WTC11 (cell line): ENCODE results near the gene TMC1. TPM values are rescaled to one million over a fixed set of nuclear protein-coding genes. Genes with fewer than 3 reads are reported as not detected.

Experiments used
- ATAC-seq: fragments of 200-7000 bp; cut with Tn5 transposase; 2 replicates; pipeline ENCODE4 v1.10.0; 2021; ENCODE audit warnings: mild to moderate bottlenecking, moderate library complexity
- CTCF ChIA-PET: fragments of 300-600 bp; sonication (Branson Sonifier 250); formaldehyde crosslinking; loops from one replicate; lab custom pipeline; 2021; ENCODE audit warnings: antibody characterized with exemption; lab: Charles Lee
- POLR2A ChIA-PET: fragments of 350-600 bp; sonication (Branson Sonifier 250); formaldehyde crosslinking; loops from one replicate; lab custom pipeline; 2021; ENCODE audit warnings: antibody characterized with exemption; lab: Charles Lee
- DNase-seq: peaks from one replicate; pipeline ENCODE4 v3.0.0; 2021; ENCODE audit warnings: low spot score
- H3K27ac Mint-ChIP-seq: 2 replicates; pipeline ENCODE4 v1.8.0; 2021; ENCODE audit warnings: mixed read lengths
- H3K27me3 Mint-ChIP-seq: 2 replicates; pipeline ENCODE4 v1.8.0; 2021; ENCODE audit warnings: low read depth, mild to moderate bottlenecking, moderate library complexity, mixed read lengths
- H3K36me3 Mint-ChIP-seq: 2 replicates; pipeline ENCODE4 v1.8.0; 2021; ENCODE audit warnings: mixed read lengths
- H3K4me1 Mint-ChIP-seq: 2 replicates; pipeline ENCODE4 v1.8.0; 2022; ENCODE audit warnings: mixed read lengths
- H3K4me3 Mint-ChIP-seq: 2 replicates; pipeline ENCODE4 v1.8.0; 2021; ENCODE audit warnings: mild to moderate bottlenecking, moderate library complexity, mixed read lengths
- H3K9me3 Mint-ChIP-seq: 2 replicates; pipeline ENCODE4 v1.8.0; 2021; ENCODE audit warnings: mixed read lengths
- CREB1 ChIP-seq: sonication (generic); formaldehyde crosslinking; IDR thresholded peaks from 2 replicates; pipeline ENCODE4 v1.8.0; 2023; ENCODE audit warnings: mild to moderate bottlenecking, missing genetic modification reagents
- ETV6 ChIP-seq: sonication (generic); formaldehyde crosslinking; IDR thresholded peaks from 2 replicates; pipeline ENCODE4 v1.8.1; 2022; ENCODE audit warnings: mild to moderate bottlenecking, missing genetic modification reagents
- FOXJ3 ChIP-seq: sonication (generic); formaldehyde crosslinking; IDR thresholded peaks from 2 replicates; pipeline ENCODE4 v1.9.0; 2021; ENCODE audit warnings: missing genetic modification reagents, mild to moderate bottlenecking, borderline replicate concordance
- NFE2L1 ChIP-seq: sonication (generic); formaldehyde crosslinking; IDR thresholded peaks from 2 replicates; pipeline ENCODE4 v1.8.1; 2023; ENCODE audit warnings: missing genetic modification reagents
- NR3C1 ChIP-seq: sonication (generic); formaldehyde crosslinking; conservative IDR thresholded peaks from 2 replicates; pipeline ENCODE4 v1.8.1; 2023; ENCODE audit warnings: low read depth, mild to moderate bottlenecking, missing genetic modification reagents
- RORB ChIP-seq: fragments of 250-450 bp; sonication (Bioruptor Pico); IDR thresholded peaks from 2 replicates; pipeline ENCODE4 v1.9.0; 2021; ENCODE audit warnings: mild to moderate bottlenecking
- TCF7 ChIP-seq: sonication (generic); formaldehyde crosslinking; IDR thresholded peaks from 2 replicates; pipeline ENCODE4 v1.8.0; 2022; ENCODE audit warnings: mild to moderate bottlenecking, low read depth, missing genetic modification reagents, moderate library complexity
- TP53 ChIP-seq: sonication (generic); formaldehyde crosslinking; IDR thresholded peaks from 2 replicates; pipeline ENCODE4 v1.8.1; 2023; ENCODE audit warnings: mild to moderate bottlenecking, missing genetic modification reagents
- ZBTB21 ChIP-seq: sonication (generic); formaldehyde crosslinking; IDR thresholded peaks from 2 replicates; pipeline ENCODE4 v1.8.1; 2023; ENCODE audit warnings: mild to moderate bottlenecking, missing genetic modification reagents, borderline replicate concordance
- ZNF219 ChIP-seq: sonication (generic); formaldehyde crosslinking; IDR thresholded peaks from 2 replicates; pipeline ENCODE4 v1.8.0; 2023; ENCODE audit warnings: missing genetic modification reagents, mild to moderate bottlenecking, borderline replicate concordance
- ZNF317 ChIP-seq: sonication (generic); formaldehyde crosslinking; IDR thresholded peaks from 2 replicates; pipeline ENCODE4 v1.8.1; 2023; ENCODE audit warnings: low read depth, mild to moderate bottlenecking, moderate library complexity, missing genetic modification reagents, borderline replicate concordance
- total RNA-seq: library from RNA; stranded (reverse); gene quantifications from 3 replicates; pipeline ENCODE4 v1.2.3, GENCODE V29; 2021
- TF ChIP-seq, protein P1 (sequence below): sonication (generic); formaldehyde crosslinking; IDR thresholded peaks from 2 replicates; pipeline ENCODE4 v1.8.1; 2022; ENCODE audit warnings: low read depth, mild to moderate bottlenecking, moderate library complexity, missing genetic modification reagents, borderline replicate concordance
- TF ChIP-seq, protein P2 (sequence below): sonication (generic); formaldehyde crosslinking; IDR thresholded peaks from 2 replicates; pipeline ENCODE4 v1.8.1; 2022; ENCODE audit warnings: missing genetic modification reagents, borderline replicate concordance
- TF ChIP-seq, protein P3 (sequence below): sonication (generic); formaldehyde crosslinking; IDR thresholded peaks from 2 replicates; pipeline ENCODE4 v1.8.1; 2023; ENCODE audit warnings: mild to moderate bottlenecking, moderate library complexity, missing genetic modification reagents
- TF ChIP-seq, protein P4 (sequence below): sonication (generic); formaldehyde crosslinking; IDR thresholded peaks from 2 replicates; pipeline ENCODE4 v1.8.0; 2022; ENCODE audit warnings: missing genetic modification reagents
- TF ChIP-seq, protein P5 (sequence below): fragments of 250-450 bp; sonication (Bioruptor Pico); conservative IDR thresholded peaks from 2 replicates; pipeline ENCODE4 v1.9.0; 2021; ENCODE audit warnings: mild to moderate bottlenecking
- TF ChIP-seq, protein P6 (sequence below): sonication (generic); formaldehyde crosslinking; IDR thresholded peaks from 2 replicates; pipeline ENCODE4 v1.8.1; 2023; ENCODE audit warnings: mild to moderate bottlenecking, missing genetic modification reagents, moderate library complexity
- TF ChIP-seq, protein P7 (sequence below): sonication (generic); formaldehyde crosslinking; IDR thresholded peaks from 2 replicates; pipeline ENCODE4 v1.8.0; 2023; ENCODE audit warnings: missing genetic modification reagents
- TF ChIP-seq, protein P8 (sequence below): fragments of 250-450 bp; sonication (Bioruptor Pico); IDR thresholded peaks from 2 replicates; pipeline ENCODE4 v1.9.0; 2021; ENCODE audit warnings: mild to moderate bottlenecking

The TMC1 gene
- total RNA-seq, 1 experiment from 2014 or later, result 0.31 TPM

DNA sequence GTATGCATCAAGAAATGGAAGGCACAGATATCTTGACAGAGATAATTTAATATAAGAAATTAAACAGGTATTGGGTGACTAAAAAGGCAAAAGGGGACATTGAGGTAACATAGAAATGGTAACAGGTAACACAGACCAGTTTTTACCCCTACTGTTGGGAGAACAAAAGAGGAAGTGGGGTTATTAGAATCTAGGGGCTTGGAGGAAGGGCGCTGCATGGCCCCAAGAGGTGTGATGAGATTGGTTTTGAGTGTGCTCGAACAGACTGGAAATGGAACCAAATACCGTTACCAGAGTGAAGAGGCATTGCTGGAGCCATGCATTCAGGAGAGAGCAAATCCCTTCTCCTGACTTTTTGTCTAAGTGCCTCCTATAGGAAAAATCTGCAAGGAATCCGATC lies 237.5 kb downstream of the TMC1 start:
- ChIA-PET POLR2A (no interaction called here), CTCF (no interaction called here)
- TF ChIP-seq ZNF219 (no peak), TP53 (CRISPR knock-in tag) (no peak), NFE2L1 (CRISPR knock-in tag) (no peak), ZBTB21 (CRISPR knock-in tag) (no peak), RORB (no peak), CREB1 (CRISPR knock-in tag) (no peak), TCF7 (CRISPR knock-in tag) (no peak), FOXJ3 (CRISPR knock-in tag) (no peak), ZNF317 (no peak)
- TF ChIP-seq, protein P1, sequence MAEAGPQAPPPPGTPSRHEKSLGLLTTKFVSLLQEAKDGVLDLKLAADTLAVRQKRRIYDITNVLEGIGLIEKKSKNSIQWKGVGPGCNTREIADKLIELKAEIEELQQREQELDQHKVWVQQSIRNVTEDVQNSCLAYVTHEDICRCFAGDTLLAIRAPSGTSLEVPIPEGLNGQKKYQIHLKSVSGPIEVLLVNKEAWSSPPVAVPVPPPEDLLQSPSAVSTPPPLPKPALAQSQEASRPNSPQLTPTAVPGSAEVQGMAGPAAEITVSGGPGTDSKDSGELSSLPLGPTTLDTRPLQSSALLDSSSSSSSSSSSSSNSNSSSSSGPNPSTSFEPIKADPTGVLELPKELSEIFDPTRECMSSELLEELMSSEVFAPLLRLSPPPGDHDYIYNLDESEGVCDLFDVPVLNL, result no peak
- TF ChIP-seq, protein P2, sequence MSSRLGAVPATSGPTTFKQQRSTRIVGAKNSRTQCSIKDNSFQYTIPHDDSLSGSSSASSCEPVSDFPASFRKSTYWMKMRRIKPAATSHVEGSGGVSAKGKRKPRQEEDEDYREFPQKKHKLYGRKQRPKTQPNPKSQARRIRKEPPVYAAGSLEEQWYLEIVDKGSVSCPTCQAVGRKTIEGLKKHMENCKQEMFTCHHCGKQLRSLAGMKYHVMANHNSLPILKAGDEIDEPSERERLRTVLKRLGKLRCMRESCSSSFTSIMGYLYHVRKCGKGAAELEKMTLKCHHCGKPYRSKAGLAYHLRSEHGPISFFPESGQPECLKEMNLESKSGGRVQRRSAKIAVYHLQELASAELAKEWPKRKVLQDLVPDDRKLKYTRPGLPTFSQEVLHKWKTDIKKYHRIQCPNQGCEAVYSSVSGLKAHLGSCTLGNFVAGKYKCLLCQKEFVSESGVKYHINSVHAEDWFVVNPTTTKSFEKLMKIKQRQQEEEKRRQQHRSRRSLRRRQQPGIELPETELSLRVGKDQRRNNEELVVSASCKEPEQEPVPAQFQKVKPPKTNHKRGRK (CRISPR knock-in tag), result no peak
- TF ChIP-seq, protein P3, sequence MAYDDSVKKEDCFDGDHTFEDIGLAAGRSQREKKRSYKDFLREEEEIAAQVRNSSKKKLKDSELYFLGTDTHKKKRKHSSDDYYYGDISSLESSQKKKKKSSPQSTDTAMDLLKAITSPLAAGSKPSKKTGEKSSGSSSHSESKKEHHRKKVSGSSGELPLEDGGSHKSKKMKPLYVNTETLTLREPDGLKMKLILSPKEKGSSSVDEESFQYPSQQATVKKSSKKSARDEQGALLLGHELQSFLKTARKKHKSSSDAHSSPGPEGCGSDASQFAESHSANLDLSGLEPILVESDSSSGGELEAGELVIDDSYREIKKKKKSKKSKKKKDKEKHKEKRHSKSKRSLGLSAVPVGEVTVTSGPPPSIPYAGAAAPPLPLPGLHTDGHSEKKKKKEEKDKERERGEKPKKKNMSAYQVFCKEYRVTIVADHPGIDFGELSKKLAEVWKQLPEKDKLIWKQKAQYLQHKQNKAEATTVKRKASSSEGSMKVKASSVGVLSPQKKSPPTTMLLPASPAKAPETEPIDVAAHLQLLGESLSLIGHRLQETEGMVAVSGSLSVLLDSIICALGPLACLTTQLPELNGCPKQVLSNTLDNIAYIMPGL (CRISPR knock-in tag), result no peak
- DNase-seq (no peak), ATAC-seq (no peak)
- no peaks in the 10 kb centered on the region for H3K9me3 Mint-ChIP-seq
- H3K4me1 Mint-ChIP-seq, result peaks cover 20% of the 10 kb centered on the region
- H3K4me3 Mint-ChIP-seq, result no peak overlapping the region
- no peaks in the 10 kb centered on the region for H3K36me3 Mint-ChIP-seq
- no peaks in the 10 kb centered on the region for H3K27me3 Mint-ChIP-seq
- H3K27ac Mint-ChIP-seq, result no peak overlapping the region

DNA sequence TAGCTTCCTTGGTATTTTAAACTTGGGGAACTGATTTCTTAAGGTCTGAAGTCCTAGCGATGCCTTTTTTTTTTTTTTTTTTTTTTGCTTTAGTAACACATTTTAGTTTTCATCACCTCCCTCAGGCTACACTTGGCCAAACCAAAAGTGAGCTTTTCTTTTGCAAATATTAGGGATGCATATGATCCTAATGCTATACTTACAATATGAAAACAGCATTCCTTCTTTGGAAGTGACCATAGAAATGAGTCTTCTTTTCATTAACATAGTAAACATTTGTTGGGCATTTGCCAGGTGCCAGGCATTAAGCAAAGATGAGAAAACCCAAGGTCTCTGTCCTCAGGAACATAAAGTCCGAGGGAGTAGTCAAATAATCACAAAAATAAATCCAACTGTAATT lies 241.6 kb downstream of the TMC1 start:
- no peak for ATAC-seq
- H3K27me3 Mint-ChIP-seq, result no peaks in the 10 kb centered on the region
- ChIA-PET CTCF (interaction anchor here (0.6 to 0.7 kb wide), 2 partner anchors 81 to 171 kb away, joined by 4 read pairs; no protein-coding TSS in a partner anchor), POLR2A (interaction anchor here (0.7 kb wide), 2 partner anchors 578 to 938 kb away, joined by 3 to 6 read pairs; no protein-coding TSS in a partner anchor)
- no peak for DNase-seq
- H3K4me3 Mint-ChIP-seq, result no peak overlapping the region
- no peak overlapping the region for H3K27ac Mint-ChIP-seq
- no peaks in the 10 kb centered on the region for H3K9me3 Mint-ChIP-seq
- peaks cover 20% of the 10 kb centered on the region for H3K4me1 Mint-ChIP-seq
- no peaks in the 10 kb centered on the region; the same call in 1 of the 2 replicates for H3K36me3 Mint-ChIP-seq
- TF ChIP-seq, protein P4, sequence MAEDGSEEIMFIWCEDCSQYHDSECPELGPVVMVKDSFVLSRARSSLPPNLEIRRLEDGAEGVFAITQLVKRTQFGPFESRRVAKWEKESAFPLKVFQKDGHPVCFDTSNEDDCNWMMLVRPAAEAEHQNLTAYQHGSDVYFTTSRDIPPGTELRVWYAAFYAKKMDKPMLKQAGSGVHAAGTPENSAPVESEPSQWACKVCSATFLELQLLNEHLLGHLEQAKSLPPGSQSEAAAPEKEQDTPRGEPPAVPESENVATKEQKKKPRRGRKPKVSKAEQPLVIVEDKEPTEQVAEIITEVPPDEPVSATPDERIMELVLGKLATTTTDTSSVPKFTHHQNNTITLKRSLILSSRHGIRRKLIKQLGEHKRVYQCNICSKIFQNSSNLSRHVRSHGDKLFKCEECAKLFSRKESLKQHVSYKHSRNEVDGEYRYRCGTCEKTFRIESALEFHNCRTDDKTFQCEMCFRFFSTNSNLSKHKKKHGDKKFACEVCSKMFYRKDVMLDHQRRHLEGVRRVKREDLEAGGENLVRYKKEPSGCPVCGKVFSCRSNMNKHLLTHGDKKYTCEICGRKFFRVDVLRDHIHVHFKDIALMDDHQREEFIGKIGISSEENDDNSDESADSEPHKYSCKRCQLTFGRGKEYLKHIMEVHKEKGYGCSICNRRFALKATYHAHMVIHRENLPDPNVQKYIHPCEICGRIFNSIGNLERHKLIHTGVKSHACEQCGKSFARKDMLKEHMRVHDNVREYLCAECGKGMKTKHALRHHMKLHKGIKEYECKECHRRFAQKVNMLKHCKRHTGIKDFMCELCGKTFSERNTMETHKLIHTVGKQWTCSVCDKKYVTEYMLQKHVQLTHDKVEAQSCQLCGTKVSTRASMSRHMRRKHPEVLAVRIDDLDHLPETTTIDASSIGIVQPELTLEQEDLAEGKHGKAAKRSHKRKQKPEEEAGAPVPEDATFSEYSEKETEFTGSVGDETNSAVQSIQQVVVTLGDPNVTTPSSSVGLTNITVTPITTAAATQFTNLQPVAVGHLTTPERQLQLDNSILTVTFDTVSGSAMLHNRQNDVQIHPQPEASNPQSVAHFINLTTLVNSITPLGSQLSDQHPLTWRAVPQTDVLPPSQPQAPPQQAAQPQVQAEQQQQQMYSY (CRISPR knock-in tag), result no peak
- TF ChIP-seq ZNF317, result no peak
- TF ChIP-seq NR3C1, result no peak
- TF ChIP-seq, protein P5, sequence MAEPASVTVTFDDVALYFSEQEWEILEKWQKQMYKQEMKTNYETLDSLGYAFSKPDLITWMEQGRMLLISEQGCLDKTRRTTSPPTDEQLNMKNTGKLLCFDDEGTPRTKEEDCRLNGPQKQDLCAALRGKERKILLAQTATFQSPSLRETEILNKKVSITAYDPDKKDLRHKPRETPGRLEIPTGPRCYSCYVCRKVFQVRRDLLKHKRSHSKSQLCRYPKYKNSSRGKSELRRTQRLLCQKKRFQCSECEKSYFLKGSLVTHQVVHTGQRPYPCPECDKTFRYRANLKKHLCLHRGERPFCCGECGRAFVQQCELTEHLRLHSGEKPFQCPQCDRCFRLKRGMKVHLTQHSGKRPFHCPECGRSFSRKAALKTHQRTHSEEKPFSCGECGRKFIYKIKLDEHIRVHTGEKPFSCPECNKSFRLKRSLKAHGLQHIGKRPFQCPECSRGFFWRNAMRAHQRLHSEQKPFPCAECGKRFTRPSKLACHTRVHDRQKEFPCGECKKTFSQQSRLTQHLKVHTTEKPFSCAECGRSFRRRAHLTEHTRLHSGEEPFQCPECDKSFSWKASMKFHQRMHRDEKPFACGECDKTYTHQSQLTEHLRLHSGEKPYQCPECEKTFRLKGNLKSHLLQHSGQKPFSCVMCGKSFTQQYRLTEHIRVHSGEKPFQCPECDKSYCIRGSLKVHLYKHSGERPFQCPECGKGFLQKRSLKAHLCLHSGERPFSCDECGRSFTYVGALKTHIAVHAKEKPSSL (CRISPR knock-in tag), result no peak
- TF ChIP-seq NFE2L1 (CRISPR knock-in tag), result no peak
- TF ChIP-seq ZNF219, result no peak
- TF ChIP-seq ETV6, result no peak
- TF ChIP-seq, protein P6, sequence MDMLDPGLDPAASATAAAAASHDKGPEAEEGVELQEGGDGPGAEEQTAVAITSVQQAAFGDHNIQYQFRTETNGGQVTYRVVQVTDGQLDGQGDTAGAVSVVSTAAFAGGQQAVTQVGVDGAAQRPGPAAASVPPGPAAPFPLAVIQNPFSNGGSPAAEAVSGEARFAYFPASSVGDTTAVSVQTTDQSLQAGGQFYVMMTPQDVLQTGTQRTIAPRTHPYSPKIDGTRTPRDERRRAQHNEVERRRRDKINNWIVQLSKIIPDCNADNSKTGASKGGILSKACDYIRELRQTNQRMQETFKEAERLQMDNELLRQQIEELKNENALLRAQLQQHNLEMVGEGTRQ (CRISPR knock-in tag), result no peak
- TF ChIP-seq, protein P7, sequence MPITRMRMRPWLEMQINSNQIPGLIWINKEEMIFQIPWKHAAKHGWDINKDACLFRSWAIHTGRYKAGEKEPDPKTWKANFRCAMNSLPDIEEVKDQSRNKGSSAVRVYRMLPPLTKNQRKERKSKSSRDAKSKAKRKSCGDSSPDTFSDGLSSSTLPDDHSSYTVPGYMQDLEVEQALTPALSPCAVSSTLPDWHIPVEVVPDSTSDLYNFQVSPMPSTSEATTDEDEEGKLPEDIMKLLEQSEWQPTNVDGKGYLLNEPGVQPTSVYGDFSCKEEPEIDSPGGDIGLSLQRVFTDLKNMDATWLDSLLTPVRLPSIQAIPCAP (CRISPR knock-in tag), result no peak
- TF ChIP-seq, protein P8, sequence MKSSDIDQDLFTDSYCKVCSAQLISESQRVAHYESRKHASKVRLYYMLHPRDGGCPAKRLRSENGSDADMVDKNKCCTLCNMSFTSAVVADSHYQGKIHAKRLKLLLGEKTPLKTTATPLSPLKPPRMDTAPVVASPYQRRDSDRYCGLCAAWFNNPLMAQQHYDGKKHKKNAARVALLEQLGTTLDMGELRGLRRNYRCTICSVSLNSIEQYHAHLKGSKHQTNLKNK (CRISPR knock-in tag), result no peak
